HEK293 (cell line): ENCODE results near the gene BMS1.

Source experiments
- CTCF ChIA-PET: fragments of 350-600 bp; formaldehyde crosslinking; extraction: SDS; loops from one replicate; lab custom pipeline; 2021; ENCODE audit warnings: antibody characterized with exemption; lab: Yijun Ruan, JAX
- POLR2A ChIA-PET: fragments of 300-600 bp; formaldehyde crosslinking; extraction: SDS; loops from one replicate; lab custom pipeline; 2020; ENCODE audit warnings: antibody characterized with exemption, inconsistent platforms; lab: Yijun Ruan, JAX
- H3K27ac ChIP-seq: fragments of 200-500 bp; sonication (Bioruptor generic); 2 replicates; pipeline ENCODE4 v1.5.1; 2014; ENCODE audit warnings: low read depth, low read length, control low read depth, inconsistent platforms; ENCODE audit errors: extremely low read depth
- H3K36me3 ChIP-seq, 2 experiments: fragments of 200-500 bp in 1 of 2; sonication (Bioruptor generic) in 1 of 2; 1 replicate in 1 of 2; 2 replicates in 1 of 2; pipeline ENCODE4 v1.5.1; 2014 to 2017; ENCODE audit warnings: inconsistent platforms in 2 of 2, low read length in 2 of 2; ENCODE audit not compliant: control insufficient read depth in 2 of 2, insufficient read depth in 1 of 2
- H3K4me1 ChIP-seq: fragments of 200-500 bp; sonication (Bioruptor generic); 2 replicates; pipeline ENCODE4 v1.5.1; 2014; ENCODE audit warnings: mild to moderate bottlenecking, low read length, inconsistent platforms; ENCODE audit not compliant: control insufficient read depth, insufficient read depth
- H3K4me3 ChIP-seq: 2 replicates; pipeline ENCODE4 v1.5.1; 2011; ENCODE audit warnings: low read depth, mild to moderate bottlenecking, control low read depth, low read length, moderate library complexity
- H3K9me3 ChIP-seq: fragments of 200-500 bp; sonication (Bioruptor generic); 2 replicates; pipeline ENCODE4 v1.5.1; 2014; ENCODE audit warnings: low read depth, low read length, inconsistent platforms; ENCODE audit not compliant: control insufficient read depth, insufficient read depth
- HOXD13 ChIP-seq: sonication (generic); formaldehyde crosslinking; IDR thresholded peaks from 2 replicates; pipeline ENCODE4 v1.8.0; 2022; ENCODE audit warnings: missing genetic modification reagents, borderline replicate concordance
- INSM2 ChIP-seq: fragments of 450-650 bp; formaldehyde crosslinking; IDR thresholded peaks from 2 replicates; pipeline ENCODE4 v1.5.1; 2016; ENCODE audit warnings: missing biosample characterization, missing genetic modification characterization
- KLF17 ChIP-seq: fragments of 450-650 bp; formaldehyde crosslinking; IDR thresholded peaks from 2 replicates; pipeline ENCODE4 v1.5.1; 2016; ENCODE audit warnings: missing biosample characterization, missing genetic modification characterization
- MEIS1 ChIP-seq: sonication (generic); formaldehyde crosslinking; IDR thresholded peaks from 2 replicates; pipeline ENCODE4 v1.8.1; 2022; ENCODE audit warnings: missing genetic modification reagents, mild to moderate bottlenecking, borderline replicate concordance
- PBX3 ChIP-seq: sonication (generic); formaldehyde crosslinking; IDR thresholded peaks from 2 replicates; pipeline ENCODE4 v1.8.1; 2022; ENCODE audit warnings: mild to moderate bottlenecking, moderate library complexity, missing genetic modification reagents
- SP2 ChIP-seq: fragments of 450-650 bp; formaldehyde crosslinking; IDR thresholded peaks from 2 replicates; pipeline ENCODE4 v1.5.1; 2016; ENCODE audit warnings: missing biosample characterization, missing genetic modification characterization
- TRIM28 ChIP-seq: IDR thresholded peaks from 2 replicates; pipeline ENCODE4 v1.6.1; 2011; ENCODE audit warnings: low read length, control low read depth, borderline replicate concordance
- ZFP69B ChIP-seq: fragments of 450-650 bp; formaldehyde crosslinking; IDR thresholded peaks from 2 replicates; pipeline ENCODE4 v1.5.1; 2016; ENCODE audit warnings: missing biosample characterization, missing genetic modification characterization
- ZNF16 ChIP-seq: fragments of 450-650 bp; formaldehyde crosslinking; IDR thresholded peaks from 2 replicates; pipeline ENCODE4 v1.5.1; 2016; ENCODE audit warnings: low read depth, missing biosample characterization, missing genetic modification characterization
- ZNF211 ChIP-seq: fragments of 450-650 bp; formaldehyde crosslinking; IDR thresholded peaks from 2 replicates; pipeline ENCODE4 v1.5.1; 2016; ENCODE audit warnings: low read depth, missing biosample characterization, missing genetic modification characterization
- ZNF23 ChIP-seq: fragments of 450-650 bp; formaldehyde crosslinking; IDR thresholded peaks from 2 replicates; pipeline ENCODE4 v1.5.1; 2016; ENCODE audit warnings: missing biosample characterization, missing genetic modification characterization, borderline replicate concordance
- ZNF416 ChIP-seq: fragments of 450-650 bp; formaldehyde crosslinking; IDR thresholded peaks from 2 replicates; pipeline ENCODE4 v1.5.1; 2016; ENCODE audit warnings: missing biosample characterization, missing genetic modification characterization
- ZNF426 ChIP-seq: fragments of 450-650 bp; formaldehyde crosslinking; IDR thresholded peaks from 2 replicates; pipeline ENCODE4 v1.5.1; 2017; ENCODE audit warnings: missing biosample characterization, missing genetic modification characterization, mild to moderate bottlenecking, inconsistent platforms, moderate library complexity
- ZNF488 ChIP-seq: fragments of 450-650 bp; formaldehyde crosslinking; IDR thresholded peaks from 2 replicates; pipeline ENCODE4 v1.5.1; 2016; ENCODE audit warnings: missing biosample characterization, missing genetic modification characterization
- ZNF596 ChIP-seq: fragments of 450-650 bp; IDR thresholded peaks from 2 replicates; pipeline ENCODE4 v1.5.0; 2018; ENCODE audit warnings: missing biosample characterization, mild to moderate bottlenecking, missing genetic modification characterization, moderate library complexity
- ZNF658 ChIP-seq: fragments of 450-650 bp; formaldehyde crosslinking; IDR thresholded peaks from 2 replicates; pipeline ENCODE4; 2016; ENCODE audit warnings: missing biosample characterization, missing genetic modification characterization
- ZNF837 ChIP-seq: fragments of 450-650 bp; formaldehyde crosslinking; IDR thresholded peaks from 2 replicates; pipeline ENCODE4 v1.5.1; 2016; ENCODE audit warnings: missing biosample characterization, missing genetic modification characterization
- TF ChIP-seq, protein P1 (sequence below): fragments of 450-650 bp; formaldehyde crosslinking; IDR thresholded peaks from 2 replicates; pipeline ENCODE4 v1.5.1; 2016; ENCODE audit warnings: missing biosample characterization, missing genetic modification characterization
- TF ChIP-seq, protein P2 (sequence below): fragments of 450-650 bp; formaldehyde crosslinking; IDR thresholded peaks from 2 replicates; pipeline ENCODE4 v1.5.0; 2017; ENCODE audit warnings: missing biosample characterization, missing genetic modification characterization, borderline replicate concordance
- TF ChIP-seq, protein P3 (sequence below): fragments of 450-650 bp; formaldehyde crosslinking; IDR thresholded peaks from 2 replicates; pipeline ENCODE4 v1.5.1; 2016; ENCODE audit warnings: missing biosample characterization, missing genetic modification characterization
- TF ChIP-seq, protein P4 (sequence below): fragments of 450-650 bp; IDR thresholded peaks from 2 replicates; pipeline ENCODE4 v1.5.1; 2018; ENCODE audit warnings: missing biosample characterization, missing genetic modification characterization

BMS1 gene

DNA sequence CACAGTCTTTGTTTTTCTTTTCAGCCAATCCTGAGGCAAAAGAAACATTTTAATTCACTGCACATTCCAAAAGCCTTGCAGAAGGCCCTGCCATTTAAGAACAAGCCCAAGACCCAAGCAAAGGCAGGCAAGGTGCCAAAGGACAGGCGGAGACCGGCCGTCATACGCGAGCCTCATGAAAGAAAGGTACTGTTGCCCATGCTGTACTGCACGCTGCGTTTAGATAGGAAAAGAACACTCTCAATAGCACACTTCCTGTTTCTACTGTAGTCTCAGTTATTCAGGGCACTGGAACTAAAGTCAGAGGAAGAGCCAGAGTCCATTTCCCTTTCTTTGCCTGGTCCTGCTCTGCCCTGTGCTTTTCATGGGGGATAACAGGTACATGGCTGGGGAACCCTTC lies 47.6 kb downstream of the BMS1 start:
- peaks cover 3 to 60% of the 10 kb centered on the region in 2 experiments; a peak in 1 of 3 replicates for H3K36me3 ChIP-seq
- ChIA-PET CTCF (no interaction called here), POLR2A (no interaction called here)
- TF ChIP-seq ZNF658 = no peak
- TF ChIP-seq ZFP69B (tag by site-specific recombination) = no peak
- TF ChIP-seq, protein P1, sequence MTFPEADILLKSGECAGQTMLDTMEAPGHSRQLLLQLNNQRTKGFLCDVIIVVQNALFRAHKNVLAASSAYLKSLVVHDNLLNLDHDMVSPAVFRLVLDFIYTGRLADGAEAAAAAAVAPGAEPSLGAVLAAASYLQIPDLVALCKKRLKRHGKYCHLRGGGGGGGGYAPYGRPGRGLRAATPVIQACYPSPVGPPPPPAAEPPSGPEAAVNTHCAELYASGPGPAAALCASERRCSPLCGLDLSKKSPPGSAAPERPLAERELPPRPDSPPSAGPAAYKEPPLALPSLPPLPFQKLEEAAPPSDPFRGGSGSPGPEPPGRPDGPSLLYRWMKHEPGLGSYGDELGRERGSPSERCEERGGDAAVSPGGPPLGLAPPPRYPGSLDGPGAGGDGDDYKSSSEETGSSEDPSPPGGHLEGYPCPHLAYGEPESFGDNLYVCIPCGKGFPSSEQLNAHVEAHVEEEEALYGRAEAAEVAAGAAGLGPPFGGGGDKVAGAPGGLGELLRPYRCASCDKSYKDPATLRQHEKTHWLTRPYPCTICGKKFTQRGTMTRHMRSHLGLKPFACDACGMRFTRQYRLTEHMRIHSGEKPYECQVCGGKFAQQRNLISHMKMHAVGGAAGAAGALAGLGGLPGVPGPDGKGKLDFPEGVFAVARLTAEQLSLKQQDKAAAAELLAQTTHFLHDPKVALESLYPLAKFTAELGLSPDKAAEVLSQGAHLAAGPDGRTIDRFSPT (tag by site-specific recombination) = no peak
- TF ChIP-seq, protein P2, sequence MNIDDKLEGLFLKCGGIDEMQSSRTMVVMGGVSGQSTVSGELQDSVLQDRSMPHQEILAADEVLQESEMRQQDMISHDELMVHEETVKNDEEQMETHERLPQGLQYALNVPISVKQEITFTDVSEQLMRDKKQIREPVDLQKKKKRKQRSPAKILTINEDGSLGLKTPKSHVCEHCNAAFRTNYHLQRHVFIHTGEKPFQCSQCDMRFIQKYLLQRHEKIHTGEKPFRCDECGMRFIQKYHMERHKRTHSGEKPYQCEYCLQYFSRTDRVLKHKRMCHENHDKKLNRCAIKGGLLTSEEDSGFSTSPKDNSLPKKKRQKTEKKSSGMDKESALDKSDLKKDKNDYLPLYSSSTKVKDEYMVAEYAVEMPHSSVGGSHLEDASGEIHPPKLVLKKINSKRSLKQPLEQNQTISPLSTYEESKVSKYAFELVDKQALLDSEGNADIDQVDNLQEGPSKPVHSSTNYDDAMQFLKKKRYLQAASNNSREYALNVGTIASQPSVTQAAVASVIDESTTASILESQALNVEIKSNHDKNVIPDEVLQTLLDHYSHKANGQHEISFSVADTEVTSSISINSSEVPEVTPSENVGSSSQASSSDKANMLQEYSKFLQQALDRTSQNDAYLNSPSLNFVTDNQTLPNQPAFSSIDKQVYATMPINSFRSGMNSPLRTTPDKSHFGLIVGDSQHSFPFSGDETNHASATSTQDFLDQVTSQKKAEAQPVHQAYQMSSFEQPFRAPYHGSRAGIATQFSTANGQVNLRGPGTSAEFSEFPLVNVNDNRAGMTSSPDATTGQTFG (tag by site-specific recombination) = no peak
- no peak for TF ChIP-seq ZNF426 (tag by site-specific recombination)
- no peak for TF ChIP-seq HOXD13 (CRISPR knock-in tag)
- no peak for TF ChIP-seq ZNF211
- TF ChIP-seq ZNF488 (tag by site-specific recombination) = no peak
- TF ChIP-seq KLF17 (tag by site-specific recombination) = no peak
- TF ChIP-seq INSM2 (tag by site-specific recombination) = no peak
- TF ChIP-seq ZNF837 (tag by site-specific recombination) = no peak
- TF ChIP-seq ZNF596 = no peak
- no peak for TF ChIP-seq ZNF416
- TF ChIP-seq TRIM28 = no peak
- TF ChIP-seq SP2 (tag by site-specific recombination) = no peak
- no peak for TF ChIP-seq ZNF23 (tag by site-specific recombination)
- TF ChIP-seq, all 188 proteins: peak for 0
- Histone ChIP-seq H3K27ac (no peak overlapping the region), H3K4me3 (no peak overlapping the region), H3K9me3 (no peaks in the 10 kb centered on the region), H3K4me1 (no peaks in the 10 kb centered on the region)

DNA sequence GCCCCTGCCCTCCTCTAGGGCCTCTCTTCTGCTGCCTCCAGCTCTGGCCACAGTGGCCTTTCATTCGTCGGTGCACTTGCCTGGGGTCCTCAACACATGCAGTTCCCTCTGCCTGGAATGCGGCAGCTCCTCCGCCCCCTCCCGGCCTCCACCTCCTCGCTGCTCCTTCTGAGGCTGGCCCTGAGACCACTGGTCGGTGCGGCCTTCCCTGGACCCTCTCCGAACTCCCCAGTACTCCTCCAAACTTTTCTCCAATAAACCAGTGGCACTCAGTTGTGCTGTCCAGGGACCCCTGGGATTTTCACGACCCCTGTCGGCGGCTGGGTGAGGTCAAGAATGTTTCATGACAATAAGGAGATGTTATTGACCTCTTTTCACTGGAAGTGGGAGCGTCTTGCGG lies 53.5 kb downstream of the BMS1 start:
- Histone ChIP-seq H3K27ac (no peak overlapping the region), H3K9me3 (no peaks in the 10 kb centered on the region), H3K4me3 (no peak overlapping the region), H3K4me1 (no peaks in the 10 kb centered on the region), H3K36me3 (peaks cover 3 to 17% of the 10 kb centered on the region in 2 experiments; a peak in 1 of 3 replicates)
- ChIA-PET POLR2A (no interaction called here), CTCF (interaction anchor here (0.7 kb wide), 1 partner anchor 139 kb away, joined by 3 read pairs; no protein-coding TSS in a partner anchor)
- TF ChIP-seq, protein P3, sequence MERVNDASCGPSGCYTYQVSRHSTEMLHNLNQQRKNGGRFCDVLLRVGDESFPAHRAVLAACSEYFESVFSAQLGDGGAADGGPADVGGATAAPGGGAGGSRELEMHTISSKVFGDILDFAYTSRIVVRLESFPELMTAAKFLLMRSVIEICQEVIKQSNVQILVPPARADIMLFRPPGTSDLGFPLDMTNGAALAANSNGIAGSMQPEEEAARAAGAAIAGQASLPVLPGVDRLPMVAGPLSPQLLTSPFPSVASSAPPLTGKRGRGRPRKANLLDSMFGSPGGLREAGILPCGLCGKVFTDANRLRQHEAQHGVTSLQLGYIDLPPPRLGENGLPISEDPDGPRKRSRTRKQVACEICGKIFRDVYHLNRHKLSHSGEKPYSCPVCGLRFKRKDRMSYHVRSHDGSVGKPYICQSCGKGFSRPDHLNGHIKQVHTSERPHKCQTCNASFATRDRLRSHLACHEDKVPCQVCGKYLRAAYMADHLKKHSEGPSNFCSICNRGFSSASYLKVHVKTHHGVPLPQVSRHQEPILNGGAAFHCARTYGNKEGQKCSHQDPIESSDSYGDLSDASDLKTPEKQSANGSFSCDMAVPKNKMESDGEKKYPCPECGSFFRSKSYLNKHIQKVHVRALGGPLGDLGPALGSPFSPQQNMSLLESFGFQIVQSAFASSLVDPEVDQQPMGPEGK (tag by site-specific recombination) = no peak
- TF ChIP-seq, protein P4, sequence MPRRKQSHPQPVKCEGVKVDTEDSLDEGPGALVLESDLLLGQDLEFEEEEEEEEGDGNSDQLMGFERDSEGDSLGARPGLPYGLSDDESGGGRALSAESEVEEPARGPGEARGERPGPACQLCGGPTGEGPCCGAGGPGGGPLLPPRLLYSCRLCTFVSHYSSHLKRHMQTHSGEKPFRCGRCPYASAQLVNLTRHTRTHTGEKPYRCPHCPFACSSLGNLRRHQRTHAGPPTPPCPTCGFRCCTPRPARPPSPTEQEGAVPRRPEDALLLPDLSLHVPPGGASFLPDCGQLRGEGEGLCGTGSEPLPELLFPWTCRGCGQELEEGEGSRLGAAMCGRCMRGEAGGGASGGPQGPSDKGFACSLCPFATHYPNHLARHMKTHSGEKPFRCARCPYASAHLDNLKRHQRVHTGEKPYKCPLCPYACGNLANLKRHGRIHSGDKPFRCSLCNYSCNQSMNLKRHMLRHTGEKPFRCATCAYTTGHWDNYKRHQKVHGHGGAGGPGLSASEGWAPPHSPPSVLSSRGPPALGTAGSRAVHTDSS (tag by site-specific recombination) = no peak
- no peak for TF ChIP-seq MEIS1 (CRISPR knock-in tag)
- TF ChIP-seq PBX3 (CRISPR knock-in tag) = no peak
- TF ChIP-seq ZNF16 (tag by site-specific recombination) = no peak
